ENCODE measurements around the gene IDUA.

DNA sequence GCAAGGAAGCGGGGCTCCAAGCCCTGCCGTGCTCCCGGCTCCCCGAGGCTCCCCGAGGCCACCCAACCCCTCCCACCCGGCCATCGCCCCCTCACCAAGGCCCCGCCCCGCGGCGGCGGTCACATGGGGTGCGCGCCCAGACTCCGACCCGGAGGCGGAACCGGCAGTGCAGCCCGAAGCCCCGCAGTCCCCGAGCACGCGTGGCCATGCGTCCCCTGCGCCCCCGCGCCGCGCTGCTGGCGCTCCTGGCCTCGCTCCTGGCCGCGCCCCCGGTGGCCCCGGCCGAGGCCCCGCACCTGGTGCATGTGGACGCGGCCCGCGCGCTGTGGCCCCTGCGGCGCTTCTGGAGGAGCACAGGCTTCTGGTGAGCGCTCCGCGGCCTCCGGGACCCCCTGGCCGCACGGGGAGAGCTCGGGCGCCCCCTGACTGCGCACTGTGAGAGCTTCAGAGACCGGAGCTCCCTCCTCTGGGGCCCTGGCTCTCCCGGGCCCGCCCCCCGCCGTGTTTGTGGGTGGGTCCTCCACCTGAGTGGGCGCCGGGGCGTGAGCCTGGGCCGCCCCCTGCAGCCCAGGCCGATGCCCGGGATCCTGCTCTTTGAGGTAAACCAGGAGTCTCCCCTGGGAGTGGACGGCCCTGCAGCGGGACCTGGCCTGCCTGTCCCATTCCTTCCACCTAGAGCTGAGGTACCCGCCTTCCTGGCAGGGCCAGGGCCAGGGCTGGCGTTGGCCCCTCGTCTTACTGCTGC, at the start of gene IDUA:
- TF ChIP-seq, protein P1, sequence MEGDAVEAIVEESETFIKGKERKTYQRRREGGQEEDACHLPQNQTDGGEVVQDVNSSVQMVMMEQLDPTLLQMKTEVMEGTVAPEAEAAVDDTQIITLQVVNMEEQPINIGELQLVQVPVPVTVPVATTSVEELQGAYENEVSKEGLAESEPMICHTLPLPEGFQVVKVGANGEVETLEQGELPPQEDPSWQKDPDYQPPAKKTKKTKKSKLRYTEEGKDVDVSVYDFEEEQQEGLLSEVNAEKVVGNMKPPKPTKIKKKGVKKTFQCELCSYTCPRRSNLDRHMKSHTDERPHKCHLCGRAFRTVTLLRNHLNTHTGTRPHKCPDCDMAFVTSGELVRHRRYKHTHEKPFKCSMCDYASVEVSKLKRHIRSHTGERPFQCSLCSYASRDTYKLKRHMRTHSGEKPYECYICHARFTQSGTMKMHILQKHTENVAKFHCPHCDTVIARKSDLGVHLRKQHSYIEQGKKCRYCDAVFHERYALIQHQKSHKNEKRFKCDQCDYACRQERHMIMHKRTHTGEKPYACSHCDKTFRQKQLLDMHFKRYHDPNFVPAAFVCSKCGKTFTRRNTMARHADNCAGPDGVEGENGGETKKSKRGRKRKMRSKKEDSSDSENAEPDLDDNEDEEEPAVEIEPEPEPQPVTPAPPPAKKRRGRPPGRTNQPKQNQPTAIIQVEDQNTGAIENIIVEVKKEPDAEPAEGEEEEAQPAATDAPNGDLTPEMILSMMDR (IDR thresholded peaks at IDR 0.05), result peak in 1 of 4 experiments; percentile 34
- TF ChIP-seq EP300 (IDR thresholded peaks at IDR 0.05) (no peak), POLR2A (IDR thresholded peaks at IDR 0.05) (no peak), POLR2AphosphoS5 (IDR thresholded peaks at IDR 0.05) (peak in 1 of 4 donors; percentile 4)
